T47D (cell line): ENCODE results near the gene ASAP2.
"Not testable (repeated sequence)": the region's sequence is repeated elsewhere in the genome, so short reads cannot be mapped to it uniquely, and the experiment has no call there.

ENCODE experiments used
- DNase-seq, 2 experiments: peaks; one replicate each; pipeline versions ENCODE4 v3.0.0 to v3.0.0-alpha.2; 2011 to 2012; ENCODE audit warnings: low read depth in 1 of 2, low spot score in 1 of 2
- JUND ChIP-seq: IDR thresholded peaks from 2 replicates; pipeline ENCODE4 v1.6.1; 2012; ENCODE audit warnings: low read depth
- in situ Hi-C: cut with HindIII; loops from 2 replicates; pipeline ENCODE4 v1.10.0; 2016; ENCODE audit warnings: low sequenced_read_pairs, low pct_unique_long_range_greater_than_20kb

Gene ASAP2

DNA sequence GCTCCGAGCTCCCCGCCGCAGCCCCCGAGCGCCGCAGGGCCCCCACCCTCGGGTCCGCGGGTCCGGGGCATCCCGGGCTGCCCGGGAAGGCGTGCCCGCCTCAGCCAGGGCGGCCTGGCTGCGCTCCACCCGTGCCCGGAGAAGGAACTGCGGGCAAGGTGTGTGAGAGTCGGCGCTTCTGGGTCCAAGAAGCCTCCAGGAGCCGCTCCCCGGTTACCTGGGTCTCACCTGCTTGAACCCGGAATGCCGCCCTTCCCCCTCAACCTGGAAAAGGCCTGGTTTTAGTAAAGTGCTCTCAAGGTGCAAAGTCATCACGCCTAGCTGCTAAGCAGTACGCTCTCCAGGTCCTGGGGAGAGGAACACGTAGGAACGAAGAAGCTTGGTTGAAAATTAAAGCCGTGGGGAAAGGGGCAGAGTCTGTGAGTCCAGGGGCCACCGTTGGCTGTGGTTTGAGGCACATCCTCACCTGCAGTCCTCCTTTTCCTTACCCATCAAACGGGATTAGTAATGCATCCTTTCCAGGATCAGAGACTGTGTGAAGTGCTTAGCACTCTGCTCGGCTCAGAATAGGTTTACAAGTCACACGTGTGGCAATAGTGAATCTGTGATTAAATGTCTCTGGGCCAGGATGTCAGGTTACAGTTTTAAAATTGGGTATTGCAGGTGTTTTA is 1.2 kb downstream of the ASAP2 start:
- in situ Hi-C loops, result no loop called here
- DNase-seq, result peak; percentile 37 to 51

GRCh38 chr2:9208875-9209274 is 2.3 kb downstream of the ASAP2 start:
- TF ChIP-seq JUND, result no peak
- no peak for DNase-seq
- in situ Hi-C loops, result no loop called here

More for the DNA sequence above, 1.2 kb downstream of the ASAP2 start:
- TF ChIP-seq JUND, result no peak

DNA sequence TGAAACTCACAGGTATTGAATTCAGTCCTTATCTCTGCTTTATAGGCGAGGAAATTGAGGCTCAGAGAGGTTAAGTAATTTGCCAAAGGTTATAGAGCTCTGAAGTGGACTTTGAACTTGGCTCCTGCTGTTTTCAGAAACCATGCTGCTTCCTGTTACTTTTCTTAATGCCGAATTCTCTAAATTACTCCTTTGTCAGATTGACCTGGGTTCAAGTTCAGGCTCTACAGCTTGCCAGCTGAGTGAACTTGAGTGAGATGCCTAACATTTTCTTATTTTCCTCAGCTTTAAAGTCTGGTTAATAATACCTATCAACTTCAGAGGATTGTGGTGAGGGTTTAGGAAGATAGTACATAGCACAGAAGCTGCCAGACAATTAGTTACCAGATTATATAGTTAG is 3.4 kb downstream of the ASAP2 start:
- in situ Hi-C loops, result no loop called here
- no peak for TF ChIP-seq JUND

DNA sequence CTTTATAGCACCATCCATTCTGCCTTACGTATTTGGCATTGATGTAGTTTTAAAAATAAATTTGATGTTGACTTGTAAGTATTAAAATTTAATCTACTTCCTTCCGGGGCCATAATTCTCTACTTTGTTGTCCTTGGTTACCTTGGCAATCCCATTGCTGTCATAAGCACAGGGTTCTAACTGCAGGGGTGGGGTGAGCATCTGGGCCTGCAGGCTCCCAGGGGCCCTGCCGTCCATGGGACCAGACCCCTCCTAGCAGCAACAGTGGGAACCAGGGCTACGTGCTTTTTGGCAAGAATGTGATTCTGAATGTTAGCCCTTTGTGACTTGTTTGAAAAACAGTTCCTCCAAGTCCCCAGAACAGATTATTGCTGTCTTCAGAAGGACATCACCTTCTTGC is 4.9 kb downstream of the ASAP2 start:
- TF ChIP-seq JUND, result no peak
- DNase-seq, result no peak
- in situ Hi-C loops, result no loop called here

More for the DNA sequence above, 3.4 kb downstream of the ASAP2 start:
- DNase-seq, result no peak

- in situ Hi-C loops, result no loop called here
- DNase-seq, result peak; percentile 16 to 56
- no peak for TF ChIP-seq JUND
Measured at GRCh38 chr2:9212010-9212635, 5.5 kb downstream of the ASAP2 start.

DNA sequence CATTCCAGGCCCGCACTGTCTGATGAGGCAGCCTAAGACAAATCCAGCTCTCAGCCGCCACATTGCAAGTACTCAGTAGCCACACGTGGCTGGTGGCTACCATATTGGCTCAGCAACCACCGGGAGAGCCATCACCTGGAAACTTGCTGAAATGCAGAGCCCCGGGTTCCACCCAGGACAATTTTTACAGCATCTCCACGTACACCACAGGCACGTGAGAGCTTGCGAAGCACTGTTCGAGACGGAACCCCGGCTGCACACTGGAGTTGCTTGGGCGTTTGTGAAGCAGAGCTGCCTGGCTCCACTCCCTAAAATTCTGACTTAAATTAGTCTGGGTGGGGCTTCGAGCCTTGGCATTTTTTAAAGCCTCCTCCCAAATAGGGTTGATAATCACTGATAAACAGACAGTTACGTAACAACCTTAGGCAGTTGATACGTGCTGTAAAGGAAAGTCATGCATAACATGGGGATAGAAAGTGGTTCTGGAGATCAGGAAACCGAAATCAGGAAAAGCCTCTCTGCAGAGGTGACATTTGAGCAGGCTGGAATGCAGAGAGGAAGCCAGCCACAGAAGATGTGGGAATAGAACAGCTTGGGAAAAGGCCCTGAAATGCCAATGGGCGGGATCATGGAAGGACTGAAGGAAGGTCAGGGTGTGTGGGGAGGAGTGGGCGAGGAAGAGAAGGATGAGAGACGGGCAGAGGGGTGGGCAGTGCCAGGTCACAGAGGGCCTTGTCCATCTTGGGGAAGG is 6.2 kb downstream of the ASAP2 start:
- DNase-seq, result no peak
- TF ChIP-seq JUND, result no peak
- in situ Hi-C loops, result no loop called here

DNA sequence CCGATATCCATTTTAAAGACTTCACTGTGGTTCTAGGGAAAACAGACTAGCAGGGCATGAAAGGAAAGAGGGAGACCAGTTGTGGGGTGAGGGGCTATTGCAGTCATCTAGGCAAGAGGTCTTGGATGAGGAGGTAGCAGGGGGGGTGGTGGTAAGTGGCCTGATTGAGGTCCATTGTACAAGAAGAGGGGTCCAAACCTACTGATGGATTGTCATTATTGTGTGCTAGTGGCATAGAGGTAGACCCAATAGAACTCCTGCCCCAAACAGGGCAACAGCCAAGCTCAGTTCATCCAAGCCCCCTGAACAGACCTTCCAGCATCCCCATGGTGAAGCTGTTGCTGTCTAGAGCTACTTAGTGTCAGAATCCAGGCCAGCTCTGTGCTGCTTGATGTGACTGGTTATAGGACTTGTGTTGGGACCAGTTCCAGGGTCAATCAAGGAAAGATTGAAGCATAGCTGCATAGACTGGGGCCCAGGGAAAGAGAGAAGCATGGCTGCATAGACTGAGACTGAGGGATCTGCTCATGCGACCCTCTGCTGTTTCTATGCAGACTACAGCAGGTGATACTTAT is 7.0 kb downstream of the ASAP2 start:
- in situ Hi-C loops, result no loop called here

DNA sequence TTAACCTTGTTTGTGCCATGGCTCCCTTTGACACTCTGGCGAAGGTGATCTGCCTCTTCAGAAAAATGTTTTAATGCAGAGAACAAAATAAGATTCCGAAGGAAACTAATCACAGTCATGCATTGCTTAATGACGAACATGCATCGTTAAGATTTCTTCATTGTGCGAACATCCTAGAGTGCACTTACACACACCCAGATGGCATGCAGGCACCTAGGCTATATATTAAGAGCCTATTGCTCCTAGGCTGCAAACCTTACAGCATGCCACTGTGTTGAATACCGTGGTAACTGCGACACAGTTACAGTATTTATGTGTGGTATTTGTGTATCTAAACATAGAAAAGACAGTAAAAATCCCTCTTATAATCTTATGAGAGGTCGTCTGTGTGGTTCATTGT is 8.3 kb downstream of the ASAP2 start:
- in situ Hi-C loops, result no loop called here
- TF ChIP-seq JUND, result no peak
- DNase-seq, result no peak

More for the DNA sequence above, 7.0 kb downstream of the ASAP2 start:
- TF ChIP-seq JUND, result no peak
- no peak for DNase-seq

DNA sequence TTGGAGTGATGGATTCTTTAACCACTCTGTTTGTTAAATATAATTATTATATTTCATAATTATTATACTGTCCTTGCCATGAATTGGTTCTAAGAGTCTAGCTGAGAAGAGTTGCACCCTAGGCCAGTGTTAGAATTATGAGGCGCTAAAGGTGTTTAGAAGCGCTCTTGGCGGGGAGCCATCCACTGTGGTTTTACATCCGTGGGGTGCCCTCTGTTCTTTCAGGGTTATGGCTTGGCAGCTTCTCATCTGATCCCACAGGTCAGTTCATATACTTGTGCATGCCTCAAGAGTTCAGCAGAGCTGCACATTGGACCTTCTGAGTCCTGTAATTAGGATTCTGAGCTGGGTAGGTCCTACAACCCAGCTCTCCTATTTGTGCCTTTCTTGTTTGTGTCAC is 9.1 kb downstream of the ASAP2 start:
- no peak for TF ChIP-seq JUND
- DNase-seq, result no peak
- in situ Hi-C loops, result no loop called here

GRCh38 chr2:9216143-9216542 is 9.5 kb downstream of the ASAP2 start:
- in situ Hi-C loops, DNase-seq: not testable (repeated sequence)

DNA sequence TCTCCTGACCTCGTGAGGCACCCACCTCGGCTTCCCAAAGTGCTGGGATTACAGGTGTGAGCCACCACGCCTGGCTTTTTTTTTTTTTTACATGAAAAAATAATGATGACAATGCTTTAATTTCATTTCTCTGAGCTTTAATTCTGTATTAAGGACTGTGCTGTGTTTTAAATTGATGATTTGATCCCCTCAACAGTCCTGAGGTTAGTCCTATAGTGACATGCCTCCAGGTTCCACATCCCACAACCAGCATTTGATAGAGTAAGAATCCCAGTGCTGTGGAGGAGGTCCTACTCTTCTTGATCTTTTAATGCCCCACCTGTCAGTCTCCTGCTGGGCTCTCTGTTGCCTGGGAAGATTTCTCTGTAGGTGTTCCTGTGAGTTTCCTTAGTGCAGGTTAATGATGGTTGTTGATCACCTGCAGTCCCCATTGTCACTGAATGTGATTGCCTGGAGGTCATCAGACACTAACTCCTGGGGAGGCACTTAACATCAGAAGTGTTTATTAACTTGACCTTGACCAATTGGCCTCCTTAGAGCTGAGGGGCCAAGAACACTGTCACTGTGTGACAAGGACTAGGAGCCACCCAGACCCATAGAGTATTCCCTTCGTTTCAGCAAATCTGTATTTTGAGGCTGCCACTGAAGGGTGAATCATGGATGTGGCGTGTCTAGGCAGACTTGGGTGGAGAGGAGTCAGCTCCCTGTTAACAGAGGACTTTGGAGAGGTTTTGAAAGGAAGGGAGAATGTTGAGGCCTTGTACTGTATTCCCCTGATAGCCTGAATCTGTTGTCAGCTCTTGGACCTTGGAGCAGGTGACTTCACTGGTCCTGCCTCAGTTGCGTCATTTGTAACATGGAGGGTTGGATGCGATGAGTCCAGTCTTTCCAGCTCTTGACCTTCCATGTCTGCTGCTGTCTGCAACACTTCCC is 11.5 kb downstream of the ASAP2 start:
- DNase-seq, result no peak
- in situ Hi-C loops, result no loop called here
- no peak for TF ChIP-seq JUND

DNA sequence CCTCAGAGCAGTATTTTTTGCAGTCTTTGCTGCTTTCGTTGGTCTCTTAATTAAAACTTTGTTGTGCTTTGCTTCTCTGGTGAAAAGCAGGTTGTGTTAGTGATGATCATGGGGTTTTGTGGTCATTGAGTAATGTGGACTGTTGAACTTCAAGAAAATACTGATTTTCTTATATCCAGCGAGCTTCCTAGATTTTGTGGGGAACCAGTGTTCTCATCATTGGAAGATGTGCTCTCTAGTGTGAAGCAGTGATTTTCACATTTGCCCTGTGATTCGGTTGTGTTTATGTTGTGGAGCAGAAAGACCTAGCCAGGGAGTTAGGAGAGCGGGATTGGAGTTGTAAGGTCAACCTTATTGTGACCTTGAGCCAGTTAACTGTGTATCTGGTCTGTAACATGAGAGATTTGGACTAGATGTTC is 12.4 kb downstream of the ASAP2 start:
- in situ Hi-C loops, result no loop called here
- no peak for DNase-seq

More for the DNA sequence above, 12.4 kb downstream of the ASAP2 start:
- no peak for TF ChIP-seq JUND
